RCC 7860 (cell line): ENCODE measurements around the gene SMYD2.

Experiments used
- DNase-seq: peaks from one replicate; pipeline ENCODE4 v3.0.0-alpha.2; 2015; ENCODE audit warnings: low spot score
- FAIRE-seq: peaks from 2 replicates; lab custom pipeline; 2012; peaks lifted over from hg19 to GRCh38; lab: Jason Lieb, UNC

Gene SMYD2

DNA sequence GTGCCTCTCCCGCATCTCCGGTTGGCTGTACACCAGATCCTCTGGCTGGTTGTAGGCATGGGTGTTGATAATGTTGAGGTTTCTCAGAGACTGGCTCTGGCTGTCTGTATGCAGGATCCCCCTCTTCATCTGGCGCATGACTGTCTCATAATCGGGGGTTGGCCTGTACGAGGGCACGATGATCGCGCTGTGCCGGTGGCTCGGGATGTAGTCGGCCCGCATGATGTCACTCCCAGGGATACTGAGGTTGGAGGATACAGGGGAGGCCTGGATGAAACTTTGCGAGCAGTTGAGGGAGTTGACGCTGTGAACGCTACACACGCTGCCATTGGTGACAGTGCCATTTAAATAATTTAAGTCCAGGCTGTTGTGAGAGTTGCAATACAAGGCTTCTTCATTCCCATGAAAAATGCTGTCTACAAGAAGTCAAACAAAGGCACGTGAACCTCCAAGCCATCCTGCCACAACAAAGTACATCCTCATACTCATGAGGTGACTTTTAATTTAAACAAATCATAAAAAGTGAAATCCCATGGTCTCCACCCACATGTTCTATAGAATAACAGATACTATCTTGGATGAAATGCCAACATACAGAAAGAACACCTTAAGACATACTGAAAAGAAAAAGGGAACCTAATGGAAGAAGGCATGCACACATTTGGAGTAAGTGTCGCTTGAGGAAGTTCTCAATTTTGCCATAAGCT, 103.6 kb downstream of the SMYD2 start:
- no peak for DNase-seq
- no peak for FAIRE-seq

DNA sequence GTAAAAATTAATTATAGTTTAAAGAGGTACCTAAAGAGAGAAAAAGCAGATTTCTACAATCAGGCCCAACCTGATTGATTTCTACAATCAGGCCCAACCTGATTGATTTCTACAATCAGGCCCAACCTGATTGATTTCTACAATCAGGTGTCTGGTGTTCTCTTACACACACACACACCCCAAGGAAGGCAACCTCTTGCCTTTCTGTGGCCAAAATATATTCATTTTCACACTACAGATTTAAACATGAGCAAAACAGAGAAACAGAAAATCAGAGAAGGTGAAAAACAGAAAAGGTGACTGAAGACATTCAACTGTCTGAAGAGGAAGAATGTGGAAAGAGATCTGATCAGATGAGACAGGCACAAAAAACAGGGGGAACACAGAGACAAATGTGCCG, 104.5 kb downstream of the SMYD2 start:
- no peak for DNase-seq
- FAIRE-seq: no peak

DNA sequence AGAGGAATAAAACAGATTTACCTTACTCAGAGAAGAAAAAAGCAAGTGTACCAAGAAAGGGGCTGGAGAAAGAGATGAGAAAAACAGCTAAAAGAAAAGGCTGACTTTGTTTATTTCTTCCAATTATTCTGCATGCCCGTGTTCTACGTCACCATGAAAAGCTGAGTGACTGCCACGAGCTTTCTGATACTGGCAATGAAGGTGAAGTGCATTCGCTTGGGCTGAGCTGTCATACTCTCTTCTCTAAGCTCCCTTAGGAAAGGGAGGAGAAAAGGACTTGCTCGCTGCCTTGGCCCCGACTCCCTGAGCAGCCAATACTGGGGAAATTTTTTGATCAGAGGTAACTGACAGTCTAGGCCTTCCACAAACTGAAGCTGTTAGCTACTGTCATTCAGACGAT, 105.4 kb downstream of the SMYD2 start:
- FAIRE-seq (no peak), DNase-seq (no peak)
